ENCODE results near the gene ZYG11A.

Gene ZYG11A

DNA sequence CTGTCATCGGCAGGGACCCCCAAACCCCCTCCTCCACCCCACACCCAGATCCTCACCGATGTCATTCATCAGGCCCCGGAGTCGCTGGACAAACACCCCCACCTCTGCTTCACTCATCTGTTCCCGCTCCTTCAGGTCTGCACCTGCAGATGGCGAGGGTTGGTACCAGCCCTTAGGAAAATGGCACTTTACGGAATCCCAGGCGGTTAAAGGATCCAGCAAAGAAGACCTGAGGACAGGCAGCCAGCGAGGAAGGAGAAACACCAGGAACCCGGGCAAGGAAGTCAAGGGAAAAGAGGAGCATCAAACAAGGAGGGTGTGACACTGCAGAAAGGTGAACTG, 65.2 kb downstream of the ZYG11A start:
- no peak for DNase-seq
- Histone ChIP-seq H2BK120ac (ENCODE audit: low read depth, low read length) (no peak overlapping the region), H4K5ac (ENCODE audit: low read length) (no peak overlapping the region), H2BK15ac (replicated peaks; ENCODE audit: low read depth) (no peak overlapping the region), H3K9ac (ENCODE audit: low read length) (no peak overlapping the region), H3K27ac (ENCODE audit: low read depth, low read length) (no peak overlapping the region), H3K79me2 (ENCODE audit: control insufficient read depth, insufficient read depth, low read length) (no peaks in the 10 kb centered on the region), H3K56ac (ENCODE audit: low read length) (no peak overlapping the region), H3K4me2 (ENCODE audit: low read length) (no peak overlapping the region), H3K4me1 (ENCODE audit: control insufficient read depth, low read depth, low read length) (no peaks in the 10 kb centered on the region), H2BK5ac (ENCODE audit: low read length) (no peak overlapping the region), H2AK5ac (ENCODE audit: low read length) (no peak overlapping the region), H4K8ac (ENCODE audit: low read depth, low read length) (no peak overlapping the region), H3K4me3 (ENCODE audit: low read length) (no peak overlapping the region), H3K79me1 (ENCODE audit: low read length) (no peaks in the 10 kb centered on the region), H3K27me3 (ENCODE audit: insufficient read depth, low read length, poor library complexity) (no peaks in the 10 kb centered on the region), H3K23ac (ENCODE audit: low read length) (no peak overlapping the region), H3K18ac (ENCODE audit: low read length) (no peak overlapping the region), H3K4ac (ENCODE audit: low read depth, low read length) (no peak overlapping the region), H3K36me3 (ENCODE audit: control insufficient read depth, insufficient read depth, low read length) (no peaks in the 10 kb centered on the region)
- no CpG with 5 or more reads among the region's 10 CpGs for WGBS (ENCODE audit: extremely low coverage, insufficient coverage, low lambda C conversion rate)

DNA sequence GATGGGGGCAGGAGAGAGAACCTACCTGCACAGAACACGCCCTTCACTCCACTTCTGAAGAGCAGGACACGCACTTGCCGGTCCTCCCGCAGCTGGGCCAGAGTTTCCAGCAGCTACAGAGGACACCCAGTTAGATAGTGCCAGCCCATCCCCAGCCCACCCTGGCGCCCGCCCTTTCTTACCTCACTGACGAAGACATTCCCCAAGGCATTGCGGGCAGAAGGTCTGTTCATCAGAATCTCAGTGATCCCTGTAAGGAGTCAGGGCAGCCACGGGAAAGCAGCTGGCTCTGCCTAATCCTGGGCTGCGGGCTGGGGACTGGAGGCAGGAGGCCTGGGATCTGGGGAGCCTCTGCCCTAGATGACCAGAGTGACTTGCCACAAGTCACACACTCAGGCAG, 69.0 kb downstream of the ZYG11A start:
- Histone ChIP-seq H3K56ac (ENCODE audit: low read length) (no peak overlapping the region), H3K27ac (ENCODE audit: low read depth, low read length) (no peak overlapping the region), H2BK5ac (ENCODE audit: low read length) (no peak overlapping the region), H3K4me1 (ENCODE audit: control insufficient read depth, low read depth, low read length) (no peaks in the 10 kb centered on the region), H2BK120ac (ENCODE audit: low read depth, low read length) (no peak overlapping the region), H3K4me3 (ENCODE audit: low read length) (no peak overlapping the region), H3K9ac (ENCODE audit: low read length) (no peak overlapping the region), H3K4ac (ENCODE audit: low read depth, low read length) (no peak overlapping the region), H3K79me2 (ENCODE audit: control insufficient read depth, insufficient read depth, low read length) (no peaks in the 10 kb centered on the region), H3K4me2 (ENCODE audit: low read length) (no peak overlapping the region), H3K27me3 (ENCODE audit: insufficient read depth, low read length, poor library complexity) (no peaks in the 10 kb centered on the region), H4K5ac (ENCODE audit: low read length) (no peak overlapping the region), H4K8ac (ENCODE audit: low read depth, low read length) (no peak overlapping the region), H3K79me1 (ENCODE audit: low read length) (no peaks in the 10 kb centered on the region), H3K23ac (ENCODE audit: low read length) (no peak overlapping the region), H2BK15ac (replicated peaks; ENCODE audit: low read depth) (no peak overlapping the region), H3K18ac (ENCODE audit: low read length) (no peak overlapping the region), H3K36me3 (ENCODE audit: control insufficient read depth, insufficient read depth, low read length) (no peaks in the 10 kb centered on the region), H2AK5ac (ENCODE audit: low read length) (no peak overlapping the region)
- no peak for DNase-seq
- no CpG with 5 or more reads among the region's 10 CpGs for WGBS (ENCODE audit: extremely low coverage, insufficient coverage, low lambda C conversion rate)

DNA sequence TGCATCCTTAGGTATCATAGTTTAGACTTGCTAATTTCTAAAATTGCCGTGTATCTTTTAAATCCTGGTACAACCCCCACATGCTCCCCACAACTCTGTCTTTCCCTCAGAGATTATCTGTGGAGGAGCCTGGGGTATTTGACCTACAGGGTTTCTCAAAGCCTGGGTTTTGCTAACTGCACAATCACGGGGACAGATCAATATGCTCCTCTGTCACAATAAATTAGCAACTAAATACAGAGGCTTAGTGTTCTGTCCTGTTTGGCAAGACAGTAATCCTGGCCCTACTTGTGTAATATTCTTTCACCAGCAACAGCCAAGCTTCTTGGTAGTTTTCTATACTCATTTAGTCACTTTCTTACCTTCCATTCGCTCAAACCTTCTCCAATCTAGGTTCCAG, 70.5 kb downstream of the ZYG11A start:
- Histone ChIP-seq H2BK5ac (ENCODE audit: low read length) (no peak overlapping the region), H3K27me3 (ENCODE audit: insufficient read depth, low read length, poor library complexity) (no peaks in the 10 kb centered on the region), H3K36me3 (ENCODE audit: control insufficient read depth, insufficient read depth, low read length) (no peaks in the 10 kb centered on the region), H3K4ac (ENCODE audit: low read depth, low read length) (no peak overlapping the region), H3K4me1 (ENCODE audit: control insufficient read depth, low read depth, low read length) (no peaks in the 10 kb centered on the region), H4K5ac (ENCODE audit: low read length) (no peak overlapping the region), H3K4me3 (ENCODE audit: low read length) (no peak overlapping the region), H3K18ac (ENCODE audit: low read length) (no peak overlapping the region), H2AK5ac (ENCODE audit: low read length) (no peak overlapping the region), H3K23ac (ENCODE audit: low read length) (no peak overlapping the region), H3K79me1 (ENCODE audit: low read length) (no peaks in the 10 kb centered on the region), H3K56ac (ENCODE audit: low read length) (no peak overlapping the region), H3K79me2 (ENCODE audit: control insufficient read depth, insufficient read depth, low read length) (no peaks in the 10 kb centered on the region), H2BK15ac (replicated peaks; ENCODE audit: low read depth) (no peak overlapping the region), H3K4me2 (ENCODE audit: low read length) (no peak overlapping the region), H3K27ac (ENCODE audit: low read depth, low read length) (no peak overlapping the region), H4K8ac (ENCODE audit: low read depth, low read length) (no peak overlapping the region), H3K9ac (ENCODE audit: low read length) (no peak overlapping the region), H2BK120ac (ENCODE audit: low read depth, low read length) (no peak overlapping the region)
- DNase-seq: no peak
- no CpG with 5 or more reads among the region's 3 CpGs for WGBS (ENCODE audit: extremely low coverage, insufficient coverage, low lambda C conversion rate)

DNA sequence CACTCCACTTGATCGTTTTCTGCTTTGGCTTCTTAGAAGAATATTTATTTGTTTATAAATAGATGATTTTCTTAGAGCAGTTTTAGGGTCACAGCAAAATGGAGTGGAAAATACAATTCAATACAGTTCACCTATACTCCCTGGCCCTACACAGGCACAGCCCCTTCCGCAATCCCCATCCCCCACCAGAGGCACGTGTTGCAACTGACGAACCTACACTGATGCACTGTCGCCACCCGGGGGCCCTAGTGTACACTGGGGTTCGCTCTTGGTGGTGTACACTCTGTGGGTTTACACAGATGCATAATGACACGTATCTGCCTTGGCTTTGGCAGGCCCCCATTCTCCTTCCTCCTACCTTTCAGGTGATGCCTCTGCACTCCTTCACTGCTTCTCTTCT, 71.0 kb downstream of the ZYG11A start:
- Histone ChIP-seq H4K8ac (ENCODE audit: low read depth, low read length) (no peak overlapping the region), H3K27me3 (ENCODE audit: insufficient read depth, low read length, poor library complexity) (no peaks in the 10 kb centered on the region), H2BK120ac (ENCODE audit: low read depth, low read length) (no peak overlapping the region), H2BK5ac (ENCODE audit: low read length) (no peak overlapping the region), H3K56ac (ENCODE audit: low read length) (no peak overlapping the region), H2AK5ac (ENCODE audit: low read length) (no peak overlapping the region), H3K9ac (ENCODE audit: low read length) (no peak overlapping the region), H3K79me1 (ENCODE audit: low read length) (no peaks in the 10 kb centered on the region), H3K27ac (ENCODE audit: low read depth, low read length) (no peak overlapping the region), H3K23ac (ENCODE audit: low read length) (no peak overlapping the region), H3K4ac (ENCODE audit: low read depth, low read length) (no peak overlapping the region), H3K4me1 (ENCODE audit: control insufficient read depth, low read depth, low read length) (no peaks in the 10 kb centered on the region), H2BK15ac (replicated peaks; ENCODE audit: low read depth) (no peak overlapping the region), H3K4me3 (ENCODE audit: low read length) (no peak overlapping the region), H4K5ac (ENCODE audit: low read length) (no peak overlapping the region), H3K4me2 (ENCODE audit: low read length) (no peak overlapping the region), H3K79me2 (ENCODE audit: control insufficient read depth, insufficient read depth, low read length) (no peaks in the 10 kb centered on the region), H3K18ac (ENCODE audit: low read length) (no peak overlapping the region), H3K36me3 (ENCODE audit: control insufficient read depth, insufficient read depth, low read length) (no peaks in the 10 kb centered on the region)
- peak; percentile 44 for DNase-seq
- no CpG with 5 or more reads among the region's 8 CpGs for WGBS (ENCODE audit: extremely low coverage, insufficient coverage, low lambda C conversion rate)

DNA sequence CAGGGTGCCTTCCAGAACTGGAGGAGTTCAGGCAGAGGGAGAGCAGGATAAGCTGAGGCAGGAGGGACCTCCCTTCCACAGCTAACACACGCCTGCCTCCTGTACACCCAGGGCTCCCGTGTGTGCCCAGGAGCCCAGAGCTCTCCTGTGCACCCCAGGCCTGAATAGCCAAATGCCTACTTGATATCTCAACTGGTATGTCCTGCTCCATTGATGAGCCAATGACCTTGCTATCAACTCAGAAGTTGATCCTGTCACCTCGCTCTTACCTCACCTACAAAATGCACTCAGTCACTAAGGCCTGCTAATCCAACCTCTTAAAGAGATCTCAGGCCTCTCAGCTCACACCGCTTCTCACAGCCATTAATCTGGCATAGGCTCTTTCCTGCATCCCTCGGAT, 71.9 kb downstream of the ZYG11A start:
- H3K9ac ChIP-seq (ENCODE audit: low read length): no peak overlapping the region
- H3K4ac ChIP-seq (ENCODE audit: low read depth, low read length): no peak overlapping the region
- no peak overlapping the region for H3K56ac ChIP-seq (ENCODE audit: low read length)
- no peak overlapping the region for H3K4me3 ChIP-seq (ENCODE audit: low read length)
- no peaks in the 10 kb centered on the region for H3K79me1 ChIP-seq (ENCODE audit: low read length)
- H3K18ac ChIP-seq (ENCODE audit: low read length): no peak overlapping the region
- no peaks in the 10 kb centered on the region for H3K27me3 ChIP-seq (ENCODE audit: insufficient read depth, low read length, poor library complexity)
- no peak overlapping the region for H2BK5ac ChIP-seq (ENCODE audit: low read length)
- H4K8ac ChIP-seq (ENCODE audit: low read depth, low read length): no peak overlapping the region
- no peak overlapping the region for H3K4me2 ChIP-seq (ENCODE audit: low read length)
- no peak overlapping the region for H3K23ac ChIP-seq (ENCODE audit: low read length)
- no peak overlapping the region for H2BK15ac ChIP-seq (replicated peaks; ENCODE audit: low read depth)
- H3K27ac ChIP-seq (ENCODE audit: low read depth, low read length): no peak overlapping the region
- WGBS (ENCODE audit: extremely low coverage, insufficient coverage, low lambda C conversion rate): no CpG with 5 or more reads among the region's 5 CpGs
- H4K5ac ChIP-seq (ENCODE audit: low read length): no peak overlapping the region
- no peak overlapping the region for H2BK120ac ChIP-seq (ENCODE audit: low read depth, low read length)
- H3K79me2 ChIP-seq (ENCODE audit: control insufficient read depth, insufficient read depth, low read length): no peaks in the 10 kb centered on the region
- no peaks in the 10 kb centered on the region for H3K36me3 ChIP-seq (ENCODE audit: control insufficient read depth, insufficient read depth, low read length)
- no peak overlapping the region for H2AK5ac ChIP-seq (ENCODE audit: low read length)
- DNase-seq: no peak
- no peaks in the 10 kb centered on the region for H3K4me1 ChIP-seq (ENCODE audit: control insufficient read depth, low read depth, low read length)

DNA sequence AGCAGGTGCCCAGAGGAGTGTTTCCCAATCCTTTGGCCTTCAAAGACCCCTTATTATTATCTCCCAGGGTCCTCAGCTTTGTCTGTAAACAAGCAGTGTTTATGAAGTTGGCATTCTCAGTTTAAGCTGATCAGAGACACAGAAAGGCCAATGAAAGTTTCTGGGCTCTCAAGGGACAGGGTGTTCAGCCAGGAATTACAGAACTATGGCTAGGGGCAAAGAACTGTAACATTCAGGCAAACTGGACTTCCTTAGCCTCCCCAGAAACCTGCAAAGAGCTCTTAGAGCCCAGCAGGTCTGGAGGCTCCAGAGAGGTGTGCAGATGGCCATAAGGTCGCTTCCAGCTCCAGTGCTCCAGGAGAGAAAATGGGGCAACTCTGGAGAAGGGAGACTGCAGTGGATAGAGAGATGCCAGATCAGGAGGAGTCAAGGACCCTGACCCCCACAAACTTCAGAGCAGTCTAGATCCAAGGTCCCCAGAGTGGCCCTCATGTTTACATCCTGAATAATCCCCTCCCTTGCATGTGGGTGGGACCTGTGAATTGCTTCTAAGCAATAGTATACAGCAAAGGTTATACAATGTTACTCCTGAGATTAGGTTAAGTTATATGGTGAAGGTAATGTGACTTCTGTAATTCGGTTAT, 72.8 kb downstream of the ZYG11A start:
- Histone ChIP-seq H3K23ac (ENCODE audit: low read length) (no peak overlapping the region), H3K4me1 (ENCODE audit: control insufficient read depth, low read depth, low read length) (no peaks in the 10 kb centered on the region), H2BK15ac (replicated peaks; ENCODE audit: low read depth) (no peak overlapping the region), H4K5ac (ENCODE audit: low read length) (no peak overlapping the region), H2BK120ac (ENCODE audit: low read depth, low read length) (no peak overlapping the region), H3K9ac (ENCODE audit: low read length) (no peak overlapping the region), H2BK5ac (ENCODE audit: low read length) (no peak overlapping the region), H3K79me2 (ENCODE audit: control insufficient read depth, insufficient read depth, low read length) (no peaks in the 10 kb centered on the region), H3K36me3 (ENCODE audit: control insufficient read depth, insufficient read depth, low read length) (no peaks in the 10 kb centered on the region), H3K27me3 (ENCODE audit: insufficient read depth, low read length, poor library complexity) (no peaks in the 10 kb centered on the region), H3K79me1 (ENCODE audit: low read length) (no peaks in the 10 kb centered on the region), H4K8ac (ENCODE audit: low read depth, low read length) (no peak overlapping the region), H3K56ac (ENCODE audit: low read length) (no peak overlapping the region), H3K4me2 (ENCODE audit: low read length) (no peak overlapping the region), H3K4me3 (ENCODE audit: low read length) (no peak overlapping the region), H2AK5ac (ENCODE audit: low read length) (no peak overlapping the region), H3K27ac (ENCODE audit: low read depth, low read length) (no peak overlapping the region), H3K18ac (ENCODE audit: low read length) (no peak overlapping the region), H3K4ac (ENCODE audit: low read depth, low read length) (no peak overlapping the region)
- DNase-seq: no peak
- no CpG with 5 or more reads among the region's 2 CpGs for WGBS (ENCODE audit: extremely low coverage, insufficient coverage, low lambda C conversion rate)
